GM21390 (cell line): ENCODE results near the gene BEX4.

Source experiments
- ATAC-seq: cut with Tn5 transposase; IDR thresholded peaks from one replicate; pipeline ENCODE4 v1.9.1; 2021; ENCODE audit not compliant: unreplicated experiment

BEX4 gene

DNA sequence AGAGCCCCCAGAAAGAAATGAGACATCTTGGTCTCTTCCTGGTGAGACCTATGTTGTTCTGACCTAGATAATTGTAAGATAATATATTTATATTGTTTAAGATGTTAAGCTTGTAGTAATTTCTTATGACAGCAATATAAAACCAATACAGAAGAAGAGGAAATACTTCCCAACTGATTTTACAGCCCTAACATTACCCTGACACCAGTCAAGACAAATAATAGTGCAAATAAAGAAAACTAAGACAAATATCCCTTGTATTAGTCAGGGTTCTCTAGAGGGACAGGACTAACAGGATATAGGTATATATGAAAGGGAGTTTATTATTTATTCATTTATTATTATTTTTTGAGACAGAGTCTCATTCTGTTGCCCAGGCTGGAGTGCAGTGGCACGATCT is 21.4 kb downstream of the BEX4 start:
- no peak for ATAC-seq

DNA sequence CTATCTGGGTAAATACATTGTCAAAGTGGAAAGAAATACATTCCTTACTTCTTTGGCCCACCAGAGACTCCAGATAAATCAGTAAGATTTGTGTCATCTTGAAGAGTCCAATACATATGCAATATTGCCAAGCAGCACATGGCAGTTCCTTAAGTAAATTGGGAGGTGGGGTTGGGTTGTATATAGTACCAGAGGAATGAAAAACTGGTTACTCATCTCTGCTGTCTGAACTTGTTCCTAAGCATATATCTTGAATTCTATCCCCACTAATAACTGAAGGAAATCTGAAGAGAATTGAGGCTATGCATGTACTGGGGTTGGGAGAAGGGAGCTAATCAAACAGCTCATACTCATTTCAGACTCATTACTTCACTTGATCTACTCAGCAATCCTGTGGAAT is 25.2 kb downstream of the BEX4 start:
- ATAC-seq, result no peak

DNA sequence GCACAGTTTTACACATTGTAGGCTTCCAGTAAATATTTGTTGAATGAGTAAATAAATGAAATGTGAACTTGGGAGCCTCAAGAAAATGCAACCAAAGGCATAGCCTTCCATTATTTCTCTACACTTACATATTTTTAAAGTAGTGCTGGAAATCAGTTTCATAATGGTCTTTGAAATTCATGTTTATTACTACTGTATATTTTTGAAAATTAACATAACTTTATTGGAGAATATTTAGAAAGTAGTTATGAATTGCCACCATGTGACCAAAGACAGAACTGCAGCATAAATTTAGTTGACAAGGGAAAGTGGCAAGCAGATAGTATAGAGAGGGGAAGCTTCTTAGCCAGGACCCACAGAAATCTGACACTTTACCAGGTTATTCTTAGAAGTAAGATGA is 33.6 kb downstream of the BEX4 start:
- ATAC-seq, result no peak

GRCh38 chrX:103249805-103250204 is 34.9 kb downstream of the BEX4 start:
- ATAC-seq, result no peak

DNA sequence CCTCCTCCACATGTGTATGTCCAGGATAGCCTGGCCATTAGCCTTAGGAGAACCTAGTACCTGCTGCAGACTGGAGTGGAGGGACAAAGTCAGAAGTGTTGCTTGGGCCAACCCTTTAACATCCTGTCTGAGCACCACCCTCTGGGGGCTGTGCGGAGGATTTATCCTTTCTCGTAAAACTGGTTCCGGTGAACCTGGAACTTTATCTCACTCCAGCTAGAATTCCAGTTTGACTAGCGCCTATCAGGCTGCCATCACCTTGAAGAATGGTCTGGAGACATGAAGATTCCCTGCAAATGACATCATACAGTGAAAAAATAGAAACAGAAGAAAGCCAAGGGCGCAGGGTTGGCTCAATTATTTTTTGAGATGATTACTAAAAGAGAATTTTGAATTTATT is 36.1 kb downstream of the BEX4 start:
- no peak for ATAC-seq

- no peak for ATAC-seq
Measured at GRCh38 chrX:103253608-103254007, 38.7 kb downstream of the BEX4 start.

DNA sequence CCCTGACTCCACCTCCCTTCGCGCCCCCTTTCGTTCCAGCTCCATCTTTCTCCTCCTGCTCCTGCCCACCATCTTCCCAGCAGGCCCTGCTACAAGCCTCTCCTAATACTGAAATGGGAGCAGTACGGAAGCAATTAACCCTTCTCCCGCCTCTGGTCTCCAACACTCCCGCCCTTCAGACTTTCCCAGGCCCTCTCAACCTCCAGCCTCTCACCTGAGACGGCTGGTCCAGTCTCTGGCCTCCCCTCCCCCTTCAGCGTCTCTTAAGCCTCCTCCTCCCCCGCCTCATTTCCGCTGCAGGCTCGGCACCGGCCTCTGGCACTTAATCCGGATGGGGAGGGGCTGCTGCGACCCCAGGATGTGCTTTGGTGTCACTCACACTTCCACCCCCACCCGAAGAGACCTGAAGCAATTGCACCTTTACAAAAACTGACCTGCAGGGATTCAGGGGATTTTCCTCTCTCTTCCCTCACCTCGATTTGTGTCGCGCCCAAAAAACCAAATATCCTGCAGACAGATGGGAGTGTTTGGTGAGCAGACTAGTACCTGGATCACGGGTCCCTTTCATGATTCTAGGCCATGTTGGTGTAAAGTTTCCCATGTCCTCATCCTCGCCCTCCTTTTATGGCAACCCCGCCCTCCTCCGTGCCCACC is 39.4 kb downstream of the BEX4 start:
- ATAC-seq, result peak; percentile 69

DNA sequence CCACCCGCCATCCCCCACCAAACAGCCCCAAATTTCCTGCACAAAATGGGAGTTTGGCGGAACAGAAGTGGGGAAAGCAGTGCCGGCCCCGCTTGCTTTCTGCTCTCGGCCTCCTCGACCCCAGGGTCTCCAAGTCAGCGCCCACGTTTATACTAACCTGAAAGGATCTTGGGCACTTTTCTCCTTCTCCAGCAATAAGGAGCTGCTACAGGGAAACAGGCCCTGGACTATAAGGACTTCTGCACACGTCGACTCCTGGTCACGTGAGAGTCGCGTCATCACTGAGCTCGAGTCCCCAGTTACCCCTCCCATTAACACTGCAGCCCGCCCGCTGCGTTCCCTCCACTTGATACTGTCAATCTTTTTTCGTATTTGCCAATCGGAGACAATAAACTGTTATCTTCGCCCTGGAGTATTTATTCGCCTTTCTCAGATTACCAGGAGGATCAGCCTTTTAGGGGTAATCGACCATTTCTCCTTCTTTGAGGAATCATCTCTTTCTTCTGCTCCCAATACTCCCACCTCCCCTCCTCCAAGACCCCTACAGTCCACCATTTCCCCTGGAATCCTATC is 40.1 kb downstream of the BEX4 start, which contains the start of gene TCEAL8:
Gene TCEAL8, minus strand, starts transcription at position 235 of the 573 bp plus-strand sequence. CDS start 1,176 bp downstream, outside the sequence.
- ATAC-seq, result peak; percentile 93

- no peak for ATAC-seq
Measured at GRCh38 chrX:103256651-103257050, 41.7 kb downstream of the BEX4 start.

DNA sequence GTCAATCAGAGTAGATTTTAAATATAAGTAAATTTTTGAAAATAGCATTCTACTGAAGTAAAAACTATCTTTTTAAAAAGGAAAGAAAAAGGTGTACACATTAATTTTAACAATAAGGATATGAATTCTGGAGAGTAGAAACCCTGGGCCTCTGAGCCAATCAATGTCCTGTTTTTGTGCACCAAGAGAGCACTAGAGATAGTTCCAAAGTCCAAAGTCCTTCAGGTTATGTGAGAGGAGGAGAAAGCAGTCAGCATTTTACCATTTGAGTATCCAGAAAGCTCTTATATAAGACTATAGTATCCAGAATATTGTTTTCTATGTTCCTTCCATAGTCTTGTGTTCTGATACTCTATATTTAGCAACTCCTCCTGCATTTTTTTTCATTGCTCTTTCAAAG is 43.4 kb downstream of the BEX4 start:
- ATAC-seq, result no peak
